IMR-90 (cell line): Measurements from ENCODE around the gene TENT4B. TPM values are rescaled to one million over a fixed set of nuclear protein-coding genes. Genes with fewer than 3 reads are reported as not detected.

Source experiments
- ATAC-seq: fragments of 200-7000 bp; cut with Tn5 transposase; 2 replicates; pipeline ENCODE4 v1.9.1; 2020; ENCODE audit warnings: low read depth, mild to moderate bottlenecking, moderate library complexity
- BruUV-seq: library from RNA; stranded (reverse); fragments of 400-500 nt; replicated peaks from 2 replicates; lab custom pipeline; 2021; lab: Mats Ljungman, UMichigan
- CTCF ChIA-PET: fragments of 300-600 bp; formaldehyde crosslinking; extraction: SDS; loops from one replicate; lab custom pipeline; 2021; ENCODE audit warnings: antibody characterized with exemption; lab: Yijun Ruan, JAX
- POLR2A ChIA-PET: fragments of 300-600 bp; sonication (Branson Sonifier 250); formaldehyde crosslinking; loops from one replicate; lab custom pipeline; 2022; ENCODE audit warnings: antibody characterized with exemption; ENCODE audit not compliant: unreplicated experiment; lab: Charles Lee
- DNase-seq: peaks from one replicate; pipeline ENCODE4 v3.0.0; 2013
- H2AFZ ChIP-seq: replicated peaks from 2 replicates; pipeline ENCODE3; 2013; ENCODE audit warnings: low read length, mild to moderate bottlenecking; ENCODE audit not compliant: poor library complexity
- H2AK5ac ChIP-seq: 2 replicates; pipeline ENCODE4 v1.6.1; 2013; ENCODE audit warnings: low read depth, low read length, inconsistent platforms
- H2AK9ac ChIP-seq: replicated peaks from 2 replicates; pipeline ENCODE3; 2013; ENCODE audit warnings: mild to moderate bottlenecking, low read depth, low read length, moderate library complexity; ENCODE audit not compliant: poor library complexity
- H2BK120ac ChIP-seq: 2 replicates; pipeline ENCODE4 v1.6.1; 2013; ENCODE audit warnings: low read depth, low read length, inconsistent platforms
- H2BK15ac ChIP-seq: 3 replicates; pipeline ENCODE4 v1.6.1; 2013; ENCODE audit warnings: low read depth, low read length, inconsistent platforms
- H2BK20ac ChIP-seq: 2 replicates; pipeline ENCODE4 v1.6.1; 2013; ENCODE audit warnings: low read depth, mild to moderate bottlenecking, inconsistent platforms, low read length, moderate library complexity
- H2BK5ac ChIP-seq: 2 replicates; pipeline ENCODE4 v1.6.1; 2013; ENCODE audit warnings: mild to moderate bottlenecking, low read depth, low read length, inconsistent platforms; ENCODE audit not compliant: poor library complexity, severe bottlenecking
- H3K14ac ChIP-seq: replicated peaks from 2 replicates; pipeline ENCODE4 v1.6.1; 2013; ENCODE audit warnings: low read depth, low read length, inconsistent platforms
- H3K18ac ChIP-seq: 2 replicates; pipeline ENCODE4 v1.6.1; 2013; ENCODE audit warnings: low read depth, low read length, control low read depth
- H3K23ac ChIP-seq: 2 replicates; pipeline ENCODE4 v1.6.1; 2013; ENCODE audit warnings: low read depth, low read length, inconsistent platforms
- H3K27ac ChIP-seq: 2 replicates; pipeline ENCODE4 v1.5.1; 2013; ENCODE audit warnings: mild to moderate bottlenecking, control low read depth, low read length; ENCODE audit not compliant: insufficient read depth
- H3K27me3 ChIP-seq: 2 replicates; pipeline ENCODE4 v1.6.1; 2013; ENCODE audit warnings: low read length; ENCODE audit not compliant: control insufficient read depth, insufficient read depth
- H3K36me3 ChIP-seq: 2 replicates; pipeline ENCODE4 v1.6.1; 2013; ENCODE audit warnings: low read length, mixed read lengths; ENCODE audit not compliant: control insufficient read depth, insufficient read depth
- H3K4ac ChIP-seq: 2 replicates; pipeline ENCODE4 v1.6.1; 2013; ENCODE audit warnings: low read depth, low read length, inconsistent platforms
- H3K4me1 ChIP-seq: 2 replicates; pipeline ENCODE4 v1.6.1; 2013; ENCODE audit warnings: low read length, mixed read lengths; ENCODE audit not compliant: control insufficient read depth, insufficient read depth
- H3K4me2 ChIP-seq: 2 replicates; pipeline ENCODE4 v1.6.1; 2013; ENCODE audit warnings: low read depth, mild to moderate bottlenecking, control low read depth, low read length, moderate library complexity
- H3K4me3 ChIP-seq: 2 replicates; pipeline ENCODE4 v1.5.1; 2013; ENCODE audit warnings: low read depth, mild to moderate bottlenecking, control low read depth, low read length, moderate library complexity; ENCODE audit not compliant: insufficient read depth
- H3K56ac ChIP-seq: 2 replicates; pipeline ENCODE4 v1.6.1; 2013; ENCODE audit warnings: low read length, inconsistent platforms; ENCODE audit not compliant: insufficient read depth; ENCODE audit errors: extremely low read depth
- H3K79me1 ChIP-seq, 2 experiments: 2 replicates each; pipeline ENCODE4 v1.6.1; 2013; ENCODE audit warnings: low read length in 2 of 2, inconsistent platforms in 1 of 2, low read depth in 1 of 2
- H3K9ac ChIP-seq: 2 replicates; pipeline ENCODE4 v1.6.1; 2013; ENCODE audit warnings: low read depth, low read length, control low read depth
- H3K9me1 ChIP-seq: 2 replicates; pipeline ENCODE4 v1.6.1; 2013; ENCODE audit warnings: low read length, inconsistent platforms; ENCODE audit not compliant: insufficient read depth
- H3K9me3 ChIP-seq: 2 replicates; pipeline ENCODE4 v1.6.1; 2013; ENCODE audit warnings: low read length; ENCODE audit not compliant: control insufficient read depth, insufficient read depth
- H4K20me1 ChIP-seq: 2 replicates; pipeline ENCODE4 v1.6.1; 2013; ENCODE audit warnings: low read length, inconsistent platforms; ENCODE audit not compliant: insufficient read depth
- H4K5ac ChIP-seq: 2 replicates; pipeline ENCODE4 v1.6.1; 2013; ENCODE audit warnings: mild to moderate bottlenecking, low read depth, low read length, control low read depth
- H4K8ac ChIP-seq, 2 experiments: 2 replicates each; pipeline ENCODE4 v1.6.1; 2013; ENCODE audit warnings: low read depth in 2 of 2, low read length in 2 of 2, control low read depth in 1 of 2, inconsistent platforms in 1 of 2
- H4K91ac ChIP-seq: 2 replicates; pipeline ENCODE4 v1.6.1; 2013; ENCODE audit warnings: low read depth, low read length, inconsistent platforms; ENCODE audit not compliant: insufficient read depth
- BHLHE40 ChIP-seq: fragments of 150-350 bp; IDR thresholded peaks from 2 replicates; pipeline ENCODE4 v1.6.1; 2016; ENCODE audit warnings: mild to moderate bottlenecking, low read depth, low read length
- ELK1 ChIP-seq: fragments of 150-350 bp; IDR thresholded peaks from 2 replicates; pipeline ENCODE4 v1.6.1; 2016; ENCODE audit warnings: low read depth, mild to moderate bottlenecking, low read length, moderate library complexity, borderline replicate concordance
- FOS ChIP-seq: fragments of 150-350 bp; IDR thresholded peaks from 2 replicates; pipeline ENCODE4 v1.6.1; 2016; ENCODE audit warnings: low read depth, low read length
- NFE2L2 ChIP-seq: fragments of 150-350 bp; IDR thresholded peaks from 2 replicates; pipeline ENCODE4 v1.6.1; 2016; ENCODE audit warnings: low read depth, mild to moderate bottlenecking, low read length
- POLR2A ChIP-seq: IDR thresholded peaks from 2 replicates; pipeline ENCODE4 v1.6.1; 2012; ENCODE audit warnings: mild to moderate bottlenecking, low read depth, low read length
- WGBS, 2 experiments: methylation state at CpG; one replicate each; pipeline versions ENCODE4 v1.1.5 to v1.1.7; 2013; ENCODE audit warnings: missing lambda C conversion rate in 2 of 2; ENCODE audit not compliant: insufficient read length in 1 of 2; ENCODE audit errors: extremely low coverage in 2 of 2; 5-methylcytosine and 5-hydroxymethylcytosine counted together
- dilution Hi-C: fragments of 300-500 bp; cut with HindIII; formaldehyde crosslinking; loops from one replicate; pipeline ENCODE4 v1.14.3; 2018; ENCODE audit warnings: low sequenced_read_pairs; ENCODE audit not compliant: unreplicated experiment
- in situ Hi-C: fragments of 300-500 bp; cut with MboI; formaldehyde crosslinking; loops from 3 replicates; pipeline ENCODE4 v1.14.3; 2019; ENCODE audit warnings: low sequenced_read_pairs, inconsistent platforms, mixed read lengths
- intact Hi-C: fragments of 100-400 bp; cut with micrococcal nuclease; formaldehyde crosslinking; loops from 2 replicates; pipeline ENCODE4 v1.10.0; 2022
- polyA plus RNA-seq, 3 experiments: library from polyadenylated mRNA; depleted of rRNA; stranded (reverse); fragments of >200 nt; gene quantifications; 2 replicates each; pipeline ENCODE4 v1.2.3, GENCODE V29; 2012; ENCODE audit warnings: low replicate concordance in 1 of 3
- total RNA-seq: library from RNA; depleted of rRNA; stranded (reverse); fragments of >200 nt; gene quantifications from 2 replicates; pipeline ENCODE4 v1.2.3, GENCODE V29; 2012

The TENT4B gene
- total and polyA plus RNA-seq, 2 of the 4 experiments (the other 2 are of a cell fraction), result 4.1 to 7.0 TPM

- no TSS peak for BruUV-seq
- dilution Hi-C loops, result no loop called here
- POLR2A ChIA-PET, result no interaction called here
These were observed 85.2 kb downstream of the TENT4B start for GRCh38 chr16:50238314-50238713.

More at GRCh38 chr16:50238314-50238713, 85.2 kb downstream of the TENT4B start:
- peaks cover 15% of the 10 kb centered on the region for H3K27me3 ChIP-seq
- no peaks in the 10 kb centered on the region for H3K36me3 ChIP-seq
- H4K20me1 ChIP-seq, result no peaks in the 10 kb centered on the region
- no peak overlapping the region for H4K91ac ChIP-seq
- no peaks in the 10 kb centered on the region for H3K9me3 ChIP-seq
- H2AK5ac ChIP-seq, result no peak overlapping the region
- no peak overlapping the region for H4K5ac ChIP-seq
- no peak overlapping the region for H3K27ac ChIP-seq
- no peak overlapping the region for H3K56ac ChIP-seq
- no peak overlapping the region for H2AFZ ChIP-seq
- CTCF ChIA-PET, result no interaction called here
- intact Hi-C loops (no loop called here), in situ Hi-C loops (no loop called here)
- H3K18ac ChIP-seq, result no peak overlapping the region
- DNase-seq, result no peak
- no peak for ATAC-seq
- H3K4me2 ChIP-seq, result no peak overlapping the region
- 0 out of 2 replicates have a peak, but pooled peaks cover 4% of the 10 kb centered on the region for H3K9me1 ChIP-seq
- no peak overlapping the region for H3K14ac ChIP-seq
- no peaks in the 10 kb centered on the region for H3K79me1 ChIP-seq
- peaks cover 8% of the 10 kb centered on the region; the same call in 1 of the 2 replicates for H3K4me1 ChIP-seq
- TF ChIP-seq FOS (no peak), BHLHE40 (no peak), POLR2A (no peak), ELK1 (no peak), NFE2L2 (no peak)
- H2BK20ac ChIP-seq, result no peak overlapping the region
- H2BK15ac ChIP-seq, result no peak overlapping the region
- H3K4me3 ChIP-seq, result no peak overlapping the region
- H3K4ac ChIP-seq, result no peak overlapping the region
- WGBS, 2 experiments, result 70% methylated on average over 2 of the region's 3 CpGs; no CpG with 5 or more reads in 1 of the 2 experiments
- no peak overlapping the region for H2AK9ac ChIP-seq
- no peak overlapping the region for H3K23ac ChIP-seq
- H2BK120ac ChIP-seq, result no peak overlapping the region
- H4K8ac ChIP-seq, result no peak overlapping the region
- H2BK5ac ChIP-seq, result no peak overlapping the region
- no peak overlapping the region for H3K9ac ChIP-seq
